Thoracic aorta (tissue), 2 donors: ENCODE data around the gene CFAP161. TPM values are rescaled to one million over a fixed set of nuclear protein-coding genes. Genes with fewer than 3 reads are reported as not detected.

Source experiments
- ATAC-seq: fragments of 150-250 bp; one replicate; pipeline ENCODE4 v1.8.0; 2017; ENCODE audit warnings: low read depth; ENCODE audit not compliant: insufficient number of reproducible peaks, low FRiP score
- DNase-seq: peaks from one replicate; pipeline ENCODE4 v3.0.0-alpha.2; 2020; ENCODE audit warnings: low spot score
- H3K27ac ChIP-seq, 2 donors: fragments of 200-600 bp; sonication (generic); 1 replicate in 1 of 2; 2 replicates in 1 of 2; pipeline ENCODE4 v1.5.1; 2016; ENCODE audit warnings: mild to moderate bottlenecking in 2 of 2, moderate library complexity in 2 of 2
- H3K27me3 ChIP-seq: fragments of 200-600 bp; sonication (generic); replicated peaks from 2 replicates; pipeline ENCODE4 v1.6.0; 2016; ENCODE audit warnings: mild to moderate bottlenecking; ENCODE audit not compliant: insufficient read depth
- H3K36me3 ChIP-seq: fragments of 200-600 bp; sonication (generic); one replicate; pipeline ENCODE4 v1.5.1; 2016
- H3K4me1 ChIP-seq, 2 donors: fragments of 200-600 bp; sonication (generic); 1 replicate in 1 of 2; 2 replicates in 1 of 2; pipeline versions ENCODE4 v1.5.1 to v1.6.0; 2016; ENCODE audit warnings: low read depth in 2 of 2, mild to moderate bottlenecking in 1 of 2; ENCODE audit not compliant: control insufficient read depth in 1 of 2
- H3K4me3 ChIP-seq: fragments of 200-600 bp; sonication (generic); 2 replicates; pipeline ENCODE4 v1.5.1; 2016; ENCODE audit warnings: mild to moderate bottlenecking
- H3K9me3 ChIP-seq: fragments of 200-600 bp; sonication (generic); 2 replicates; pipeline ENCODE4 v1.5.1; 2016
- total RNA-seq, 2 donors: library from RNA; depleted of rRNA; stranded (reverse); fragments of >200 nt; gene quantifications; one replicate each; pipeline versions ENCODE4 v1.1.0 to v1.2.3, GENCODE V29; 2016
- TF ChIP-seq, protein P1 (sequence below): fragments of 200-600 bp; sonication (generic); IDR thresholded peaks from one replicate; pipeline ENCODE4 v1.5.1; 2019; ENCODE audit warnings: antibody characterized with exemption

The CFAP161 gene
- total RNA-seq, 2 donors from 2014 or later: 1.1 TPM; not detected in 1

DNA sequence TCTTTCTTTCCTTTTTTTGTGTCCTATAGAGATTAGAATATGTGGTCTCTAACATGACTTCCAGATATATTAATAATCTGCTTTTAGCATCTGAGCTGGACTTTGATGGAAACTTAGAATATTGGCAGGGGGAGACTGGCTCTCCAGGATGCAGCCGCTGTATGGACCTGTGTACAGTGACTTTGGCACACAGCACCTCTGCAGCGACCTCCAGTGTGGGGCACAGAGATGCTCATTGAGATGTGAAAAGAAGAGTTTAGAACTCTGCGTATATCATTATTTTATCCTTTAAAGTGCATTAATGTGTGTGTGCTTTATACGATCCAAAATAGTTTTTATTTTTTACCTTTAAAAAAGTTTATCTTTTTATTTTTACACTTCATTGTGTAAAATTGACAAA, 18.3 kb downstream of the CFAP161 start:
- no peak for DNase-seq
- TF ChIP-seq, protein P1, sequence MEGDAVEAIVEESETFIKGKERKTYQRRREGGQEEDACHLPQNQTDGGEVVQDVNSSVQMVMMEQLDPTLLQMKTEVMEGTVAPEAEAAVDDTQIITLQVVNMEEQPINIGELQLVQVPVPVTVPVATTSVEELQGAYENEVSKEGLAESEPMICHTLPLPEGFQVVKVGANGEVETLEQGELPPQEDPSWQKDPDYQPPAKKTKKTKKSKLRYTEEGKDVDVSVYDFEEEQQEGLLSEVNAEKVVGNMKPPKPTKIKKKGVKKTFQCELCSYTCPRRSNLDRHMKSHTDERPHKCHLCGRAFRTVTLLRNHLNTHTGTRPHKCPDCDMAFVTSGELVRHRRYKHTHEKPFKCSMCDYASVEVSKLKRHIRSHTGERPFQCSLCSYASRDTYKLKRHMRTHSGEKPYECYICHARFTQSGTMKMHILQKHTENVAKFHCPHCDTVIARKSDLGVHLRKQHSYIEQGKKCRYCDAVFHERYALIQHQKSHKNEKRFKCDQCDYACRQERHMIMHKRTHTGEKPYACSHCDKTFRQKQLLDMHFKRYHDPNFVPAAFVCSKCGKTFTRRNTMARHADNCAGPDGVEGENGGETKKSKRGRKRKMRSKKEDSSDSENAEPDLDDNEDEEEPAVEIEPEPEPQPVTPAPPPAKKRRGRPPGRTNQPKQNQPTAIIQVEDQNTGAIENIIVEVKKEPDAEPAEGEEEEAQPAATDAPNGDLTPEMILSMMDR: no peak
- no peak for ATAC-seq
- no peaks in the 10 kb centered on the region for H3K36me3 ChIP-seq
- H3K4me1 ChIP-seq: no peaks in the 10 kb centered on the region
- H3K27ac ChIP-seq: no peak overlapping the region
- H3K4me3 ChIP-seq: no peak overlapping the region
- H3K27me3 ChIP-seq: no peaks in the 10 kb centered on the region
- no peaks in the 10 kb centered on the region for H3K9me3 ChIP-seq

DNA sequence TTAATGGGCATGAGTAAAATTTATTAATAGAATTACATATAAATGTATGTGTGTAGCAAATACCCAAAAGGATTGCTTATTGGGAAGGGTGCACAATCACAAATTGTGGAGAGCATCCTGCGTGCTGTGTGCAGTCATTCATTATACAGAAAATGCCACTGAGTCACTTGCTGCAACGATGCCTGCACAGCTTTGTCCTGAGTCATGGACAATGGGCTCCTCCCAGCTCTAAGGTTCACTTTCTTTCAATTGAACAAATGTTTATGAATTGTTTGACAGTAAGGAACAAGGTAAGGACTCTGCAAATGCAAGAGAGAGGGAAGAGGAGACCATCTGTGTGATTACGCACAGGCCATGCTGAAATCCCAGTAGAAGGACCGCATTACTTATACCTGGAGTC, 18.7 kb downstream of the CFAP161 start:
- no peak for ATAC-seq
- Histone ChIP-seq H3K4me3 (no peak overlapping the region), H3K27ac (no peak overlapping the region), H3K4me1 (no peaks in the 10 kb centered on the region), H3K9me3 (no peaks in the 10 kb centered on the region), H3K36me3 (no peaks in the 10 kb centered on the region), H3K27me3 (no peaks in the 10 kb centered on the region)
- TF ChIP-seq, protein P1: no peak
- DNase-seq: no peak

DNA sequence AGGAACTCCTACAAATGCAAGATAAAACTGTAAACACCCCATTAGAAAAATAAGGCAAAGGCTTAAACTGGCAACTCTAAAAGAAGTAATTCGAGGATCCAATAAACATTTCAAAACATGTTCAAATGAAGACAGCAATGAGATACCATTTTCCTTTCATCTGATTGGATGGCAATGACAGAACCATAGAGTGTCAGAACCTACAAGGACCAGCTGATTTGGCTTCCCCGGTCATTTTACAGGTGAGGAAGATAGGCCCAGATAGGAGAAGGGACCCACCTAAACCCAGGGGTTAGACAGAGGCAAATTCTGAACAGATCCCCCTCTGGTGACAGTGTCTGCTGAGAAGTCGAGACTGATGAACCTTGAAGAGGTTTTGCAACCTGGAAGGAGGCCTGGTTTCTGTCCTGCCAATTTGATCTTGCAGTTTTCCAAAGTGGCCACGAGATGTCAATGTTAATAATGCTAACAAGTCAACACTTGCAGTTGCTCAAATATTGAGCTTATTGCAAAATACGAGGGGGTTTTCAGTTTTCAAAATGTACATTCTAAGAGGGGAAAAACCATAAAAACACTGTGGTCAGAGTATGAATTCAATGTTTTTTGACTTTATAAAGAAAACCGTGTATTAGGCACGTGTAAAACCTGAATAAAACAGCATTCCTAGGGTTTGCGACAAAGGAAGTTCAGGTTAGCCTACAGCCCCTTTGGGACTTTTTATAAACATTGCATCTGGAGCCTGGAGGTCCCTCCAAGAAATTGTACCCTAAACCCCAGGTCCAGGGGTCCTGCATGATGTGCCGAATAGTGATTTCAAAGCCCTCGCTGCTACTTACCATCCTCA, 21.5 kb downstream of the CFAP161 start:
- TF ChIP-seq, protein P1: peak; percentile 48
- Histone ChIP-seq H3K27me3 (no peaks in the 10 kb centered on the region), H3K4me1 (no peaks in the 10 kb centered on the region), H3K36me3 (no peaks in the 10 kb centered on the region), H3K27ac (no peak overlapping the region), H3K9me3 (no peaks in the 10 kb centered on the region), H3K4me3 (no peak overlapping the region)
- ATAC-seq: no peak
- no peak for DNase-seq

DNA sequence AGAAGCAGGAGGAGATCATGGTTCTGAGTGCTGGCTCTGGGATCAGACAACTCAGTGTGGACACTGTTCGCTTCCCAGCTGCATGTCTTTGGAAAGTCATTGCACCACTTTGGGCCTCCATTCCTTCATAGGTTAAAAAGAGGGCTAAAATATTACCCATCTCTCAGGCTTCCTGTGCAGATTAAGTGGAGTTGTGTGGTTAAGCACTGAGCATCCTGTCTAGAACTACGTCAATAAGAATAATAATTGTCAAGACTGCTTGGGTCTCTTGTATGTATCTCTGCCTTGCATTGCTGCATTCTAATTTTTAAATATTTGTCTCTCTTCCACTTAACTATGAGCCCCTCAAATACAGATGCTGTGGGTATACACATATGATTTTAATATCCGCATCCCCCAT, 22.3 kb downstream of the CFAP161 start:
- Histone ChIP-seq H3K36me3 (no peaks in the 10 kb centered on the region), H3K9me3 (no peaks in the 10 kb centered on the region), H3K4me1 (no peaks in the 10 kb centered on the region), H3K27me3 (no peaks in the 10 kb centered on the region), H3K27ac (no peak overlapping the region), H3K4me3 (no peak overlapping the region)
- TF ChIP-seq, protein P1: no peak
- DNase-seq: no peak
- no peak for ATAC-seq

DNA sequence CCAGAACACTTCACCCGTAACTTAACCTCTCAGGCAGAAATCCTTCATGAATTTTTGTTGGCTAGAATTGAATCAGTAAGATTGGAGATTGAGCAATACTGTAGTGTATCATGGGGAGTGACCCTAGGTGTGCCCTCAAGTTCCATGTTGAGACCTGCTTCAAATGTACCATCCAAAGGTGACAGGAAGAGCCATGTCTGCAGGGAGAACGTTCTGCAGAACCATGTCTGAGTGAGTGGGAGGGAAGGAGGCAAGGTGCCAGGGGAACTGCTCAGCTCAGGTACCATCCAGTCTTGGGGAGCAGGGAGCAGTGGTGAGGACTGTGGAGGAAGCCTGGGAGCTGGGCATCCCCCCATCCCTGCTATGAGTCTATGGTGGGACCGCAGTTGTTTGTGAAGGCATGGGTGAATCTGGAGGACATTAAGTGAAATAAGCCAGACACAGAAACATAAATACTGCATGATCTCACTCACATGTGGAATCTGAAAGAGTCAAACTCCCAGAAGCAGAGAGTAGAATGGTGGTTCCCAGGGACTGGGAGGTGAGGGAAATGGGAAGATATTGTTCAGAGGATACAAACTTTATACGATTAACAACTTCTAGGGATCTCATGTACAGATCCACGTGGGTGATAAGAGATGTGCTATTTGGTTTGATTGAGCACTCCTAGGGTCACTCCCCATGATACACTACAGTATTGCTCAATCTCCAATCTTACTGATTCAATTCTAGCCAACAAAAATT, 23.3 kb downstream of the CFAP161 start:
- no peak overlapping the region for H3K27ac ChIP-seq

More for the DNA sequence above, 23.3 kb downstream of the CFAP161 start:
- H3K4me3 ChIP-seq: no peak overlapping the region
- DNase-seq (no peak), ATAC-seq (no peak)
- H3K4me1 ChIP-seq: no peaks in the 10 kb centered on the region
- no peaks in the 10 kb centered on the region for H3K36me3 ChIP-seq
- TF ChIP-seq, protein P1: no peak
- H3K27me3 ChIP-seq: no peaks in the 10 kb centered on the region
- H3K9me3 ChIP-seq: no peaks in the 10 kb centered on the region
